Putamen (tissue), 1 donor: ENCODE data around the gene SCML2.
"Not testable (repeated sequence)": the region's sequence is repeated elsewhere in the genome, so short reads cannot be mapped to it uniquely, and the experiment has no call there.

ENCODE experiments used
- DNase-seq: peaks from one replicate; pipeline ENCODE4 v3.0.0-alpha.2; 2016; ENCODE audit warnings: low spot score

Gene SCML2

DNA sequence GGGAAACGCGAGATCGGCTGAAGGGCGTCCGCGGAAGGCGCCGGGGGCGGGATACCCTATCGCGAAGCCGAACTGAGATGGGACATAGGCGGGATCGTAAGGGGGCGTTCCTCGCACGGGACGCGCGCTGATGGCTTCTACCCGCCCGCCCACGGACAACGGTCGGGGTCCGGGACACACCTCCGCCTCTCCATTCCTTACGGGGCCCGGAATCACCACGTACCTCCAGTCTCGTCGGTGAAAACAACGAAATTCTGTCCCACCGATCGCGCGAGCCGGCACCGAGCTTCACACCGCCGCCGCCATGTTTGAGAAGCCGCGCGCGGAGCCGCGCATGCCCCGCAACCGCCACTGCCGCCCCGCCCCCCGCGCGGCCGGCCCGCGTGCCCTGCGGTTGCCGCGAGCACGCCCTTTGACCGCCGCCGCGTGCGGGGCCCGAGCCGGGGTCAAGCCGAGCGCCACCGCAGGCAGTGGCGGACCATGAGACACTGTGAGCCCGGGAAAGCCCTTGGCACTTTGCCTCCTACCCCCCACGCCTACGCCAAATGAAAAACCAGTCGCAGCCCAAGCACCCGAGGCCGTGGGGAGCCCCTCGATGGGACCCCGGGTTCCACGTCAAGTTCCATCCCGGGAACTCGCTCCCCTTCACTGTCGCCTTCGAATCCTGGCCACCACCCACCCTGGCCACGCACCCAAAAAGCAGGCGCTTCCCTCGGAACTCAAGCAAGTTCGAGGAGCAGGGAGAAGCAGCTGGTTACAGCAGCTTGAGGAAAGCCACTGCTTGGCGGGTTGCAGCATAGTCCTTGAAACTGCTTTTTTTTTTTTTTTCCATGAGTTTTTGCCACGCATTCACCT, at the start of gene SCML2:
Gene SCML2 (minus strand): TSS at position 320 of the 855 bp plus-strand sequence. CDS start 20,617 bp downstream, outside the sequence.
- DNase-seq: no peak

GRCh38 chrX:18401848-18402213, 47.3 kb upstream of the SCML2 start:
- DNase-seq: no peak

GRCh38 chrX:18394477-18394876, 40.0 kb upstream of the SCML2 start:
- DNase-seq: no peak

DNA sequence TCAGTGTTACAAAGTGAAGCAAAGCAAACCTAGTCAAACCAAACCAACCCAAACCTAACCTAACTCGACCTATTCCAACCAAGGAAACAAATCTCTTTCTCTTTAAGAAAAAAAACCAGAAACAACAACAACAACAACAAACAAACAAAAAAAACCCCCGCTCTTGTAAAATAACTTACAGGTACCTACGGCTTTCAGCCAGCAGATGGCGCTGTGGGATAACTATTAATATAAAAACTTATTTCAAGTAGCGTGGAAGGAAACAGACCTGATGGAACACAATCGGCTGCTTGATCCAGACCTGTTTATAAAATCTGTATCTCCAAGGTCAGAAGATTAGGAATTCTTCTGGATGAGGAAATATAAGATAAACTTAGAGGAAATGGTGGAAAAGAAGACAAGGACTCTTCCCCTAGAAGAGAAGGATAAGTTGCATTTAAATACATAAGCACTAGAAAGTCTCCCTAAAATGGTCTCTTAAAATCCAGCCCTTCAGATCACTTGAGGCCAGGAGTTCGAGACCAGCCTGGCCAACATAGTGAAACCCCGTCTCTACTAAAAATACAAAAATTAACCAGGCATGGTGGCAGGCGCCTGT, 36.6 kb upstream of the SCML2 start:
- peak; percentile 17 for DNase-seq

GRCh38 chrX:18389966-18390365, 35.5 kb upstream of the SCML2 start:
- no peak for DNase-seq

- no peak for DNase-seq
These were observed 23.3 kb upstream of the SCML2 start for GRCh38 chrX:18377796-18378195.

GRCh38 chrX:18375131-18375805, 20.8 kb upstream of the SCML2 start:
- not testable (repeated sequence) for DNase-seq

DNA sequence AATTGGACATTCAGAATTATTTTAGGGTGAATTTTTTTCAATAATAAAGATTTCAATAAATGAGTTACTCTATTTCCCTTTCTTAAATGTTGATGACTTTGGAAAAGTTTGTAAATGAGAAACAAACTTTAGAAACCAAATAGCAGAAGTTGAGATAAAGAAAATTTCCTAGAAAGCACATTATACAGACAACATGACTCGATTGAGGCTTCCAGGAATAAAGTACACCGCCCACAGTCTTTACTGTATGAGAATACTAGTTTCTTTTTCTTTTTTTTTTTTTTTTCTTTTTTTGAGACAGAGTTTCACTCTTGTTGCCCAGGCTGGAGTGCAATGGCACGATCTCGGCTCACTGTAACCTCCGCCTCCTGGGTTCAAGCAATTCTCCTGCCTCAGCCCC, 14.6 kb upstream of the SCML2 start:
- not testable (repeated sequence) for DNase-seq

DNA sequence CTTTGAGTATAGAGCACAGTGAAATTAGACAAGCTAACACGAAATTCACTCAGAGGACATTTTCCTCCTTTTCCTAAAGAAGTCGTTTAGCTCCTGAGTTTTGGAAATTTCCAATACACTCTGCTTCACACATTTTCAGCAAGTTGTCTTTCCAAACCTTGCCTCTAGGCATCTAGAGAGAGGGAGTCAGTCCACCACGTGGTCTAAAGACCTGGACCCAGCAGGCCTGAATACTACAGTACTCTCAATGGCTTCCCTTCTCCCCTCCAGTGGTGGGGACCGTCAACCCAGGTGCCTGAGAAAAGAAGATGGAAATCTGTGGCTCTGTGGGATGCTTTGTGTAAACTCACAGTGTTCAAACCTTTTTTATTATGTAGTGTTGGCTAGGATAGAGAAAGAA, 13.9 kb upstream of the SCML2 start:
- DNase-seq: no peak

- no peak for DNase-seq
These were observed 6.4 kb upstream of the SCML2 start for GRCh38 chrX:18360867-18361266.

DNA sequence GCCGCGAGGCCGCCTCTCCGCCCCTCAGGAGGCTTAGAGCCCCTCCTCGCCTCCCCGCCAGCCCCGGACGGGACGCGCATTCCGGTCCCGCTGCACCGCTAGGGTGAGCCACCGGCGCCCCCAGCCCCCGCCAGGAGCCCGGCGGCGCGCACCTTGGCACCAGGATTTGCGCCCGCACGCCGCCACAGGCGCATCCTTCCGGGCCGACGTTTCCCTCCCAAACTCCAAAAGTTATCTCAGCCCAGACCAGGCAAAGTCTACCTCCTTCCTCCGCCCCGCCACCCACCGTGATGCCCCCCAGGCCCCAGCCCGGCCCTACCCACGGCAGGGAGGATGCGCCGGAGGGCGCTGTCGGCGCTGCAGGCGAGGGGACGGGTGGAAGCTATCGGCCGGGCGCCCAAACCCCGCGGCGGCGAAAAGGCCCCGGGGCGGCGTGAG, 538 bp downstream of the SCML2 start:
- no peak for DNase-seq

DNA sequence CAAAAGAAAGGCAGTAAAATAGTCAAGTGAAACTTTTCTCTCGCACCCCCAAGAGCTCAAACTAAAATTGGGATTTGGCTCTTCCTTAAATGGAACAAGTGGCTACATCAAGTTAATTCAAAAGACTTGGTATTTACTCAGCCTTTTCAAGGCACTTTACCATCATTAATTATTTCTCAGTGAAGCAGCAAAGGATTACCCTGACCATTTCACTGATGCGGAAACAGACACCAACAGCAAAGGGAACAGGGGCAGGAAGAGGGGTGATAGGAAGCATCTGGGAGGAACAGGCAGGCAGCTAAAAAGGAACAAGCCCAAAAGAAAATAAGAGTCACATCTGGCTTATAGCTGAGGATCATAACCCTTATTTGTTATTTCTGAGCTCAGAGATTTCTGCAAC, 2.7 kb downstream of the SCML2 start:
- no peak for DNase-seq

DNA sequence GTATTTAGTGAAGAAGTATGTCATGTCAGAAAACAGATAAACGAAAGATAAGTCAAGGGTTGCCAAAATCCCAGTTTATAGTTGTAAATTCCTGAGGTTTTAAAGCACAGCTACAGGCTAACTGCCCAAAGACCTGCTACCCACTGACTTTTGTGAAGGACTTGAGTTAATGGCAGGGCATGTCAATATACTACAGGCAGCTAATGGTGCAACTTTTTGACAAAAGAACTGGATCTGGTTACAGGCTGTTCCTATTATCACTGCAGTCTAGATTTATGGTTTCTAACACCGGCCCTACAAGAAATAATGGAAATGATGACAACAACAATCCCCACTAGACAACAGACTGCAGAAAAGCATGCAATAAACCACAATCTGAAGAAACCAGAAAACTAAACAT, 6.4 kb downstream of the SCML2 start:
- DNase-seq: no peak

GRCh38 chrX:18309401-18309800, 45.1 kb downstream of the SCML2 start:
- no peak for DNase-seq

DNA sequence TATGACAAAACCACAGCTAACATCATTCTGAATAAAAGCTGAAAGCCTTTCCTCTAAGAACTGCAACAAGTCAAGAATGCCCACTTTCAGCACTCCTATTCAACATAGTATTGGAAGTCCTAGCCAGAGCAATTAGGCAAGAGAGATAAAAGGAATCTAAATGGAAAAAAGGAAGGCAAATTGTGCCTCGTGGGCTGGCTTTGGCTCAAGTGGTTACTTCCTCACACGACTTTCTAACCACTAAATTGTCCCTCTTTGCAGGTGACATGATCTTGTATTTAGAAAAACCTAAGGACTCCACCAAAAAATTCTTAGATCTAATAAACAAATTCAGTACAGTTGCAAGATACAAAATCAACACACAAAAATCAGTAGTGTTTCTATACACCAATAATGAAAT, 57.2 kb downstream of the SCML2 start:
- no peak for DNase-seq

- no peak for DNase-seq
These were observed 59.6 kb downstream of the SCML2 start for GRCh38 chrX:18294893-18295292.

GRCh38 chrX:18291006-18291545, 63.4 kb downstream of the SCML2 start:
- no peak for DNase-seq

DNA sequence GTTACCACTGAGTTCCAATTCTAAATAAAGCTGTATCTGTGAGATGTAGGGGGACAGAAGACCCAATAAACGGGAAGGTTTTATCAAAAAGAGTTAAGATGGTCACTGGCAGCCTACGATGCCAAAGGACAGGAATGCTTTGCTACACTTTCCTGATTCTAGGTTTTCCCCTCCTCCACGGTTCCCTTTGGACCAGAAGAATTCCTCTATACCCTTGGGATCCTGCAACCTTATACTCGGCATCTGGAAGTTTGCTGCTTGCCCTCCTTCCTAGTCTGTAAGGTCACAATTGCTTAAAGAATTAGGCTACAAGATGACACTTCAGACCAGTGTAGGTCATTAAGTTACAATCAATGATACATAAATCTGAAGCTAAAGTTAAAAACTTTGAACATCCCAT, 64.3 kb downstream of the SCML2 start:
- no peak for DNase-seq

GRCh38 chrX:18288716-18289115, 65.8 kb downstream of the SCML2 start:
- no peak for DNase-seq

DNA sequence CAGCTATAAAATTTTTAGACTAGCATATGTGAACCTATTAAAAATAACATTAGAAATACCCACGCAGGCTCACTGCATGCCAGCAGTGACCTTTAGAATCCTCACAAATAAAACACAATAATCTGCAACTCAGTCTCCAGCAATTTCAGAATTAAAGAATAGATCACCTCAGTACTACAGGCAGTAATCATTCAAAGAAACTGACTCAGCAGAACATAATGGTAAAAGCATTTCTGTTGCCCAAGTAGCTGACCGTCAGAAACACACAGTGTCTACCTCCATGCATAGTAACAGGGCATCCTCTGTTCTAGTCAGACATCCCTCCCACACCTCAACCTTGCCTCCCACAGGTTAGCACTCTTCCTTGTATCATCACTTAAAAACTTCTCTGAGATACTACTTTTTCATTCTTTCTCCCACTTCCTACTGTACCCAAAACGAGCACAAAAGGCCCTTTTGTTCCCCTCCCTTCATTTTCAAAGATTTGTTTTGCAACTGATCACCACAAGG, 68.1 kb downstream of the SCML2 start:
- DNase-seq: no peak

- no peak for DNase-seq
These were observed 76.0 kb downstream of the SCML2 start for GRCh38 chrX:18278449-18278848.

- DNase-seq: no peak
These were observed 82.3 kb downstream of the SCML2 start for GRCh38 chrX:18272222-18272621.

GRCh38 chrX:18271725-18272124, 82.8 kb downstream of the SCML2 start:
- no peak for DNase-seq
